Measurements from ENCODE around the gene TOR1A.

DNA sequence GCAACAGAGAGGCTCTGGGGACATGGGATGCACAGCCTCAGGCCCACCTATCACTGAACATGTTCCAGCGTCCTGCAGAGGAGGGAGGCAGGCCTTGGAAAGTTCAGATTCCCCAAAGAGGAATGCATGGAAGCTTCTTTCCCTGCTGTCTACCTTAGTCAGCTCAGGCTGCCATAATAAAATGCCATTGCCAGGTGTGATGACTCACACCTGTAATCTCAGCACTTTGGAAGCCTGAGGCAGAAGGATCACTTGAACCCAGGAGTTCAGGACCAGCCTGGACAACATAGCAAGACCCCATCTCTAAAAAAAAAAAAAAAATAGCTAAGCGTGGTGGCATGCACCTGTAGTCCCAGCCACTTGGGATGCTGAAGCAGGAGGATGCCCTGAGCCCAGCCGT, 45.5 kb downstream of the TOR1A start:
- no peak for TF ChIP-seq CTCF (IDR thresholded peaks at IDR 0.05)
- no peak for TF ChIP-seq POLR2A (IDR thresholded peaks at IDR 0.05; ENCODE audit: low read depth)
- no peak for TF ChIP-seq POLR2AphosphoS5 (IDR thresholded peaks at IDR 0.05)
